Endothelial cell of umbilical vein (primary cell): Measurements from ENCODE around the gene PCID2. TPM values are rescaled to one million over a fixed set of nuclear protein-coding genes. Genes with fewer than 3 reads are reported as not detected.

Source experiments
- BruUV-seq: library from RNA; stranded (reverse); fragments of 400-500 nt; replicated peaks from 2 replicates; lab custom pipeline; 2021; lab: Mats Ljungman, UMichigan
- CTCF ChIA-PET: fragments of 300-600, 350-600 bp; sonication (Branson Sonifier 250); formaldehyde crosslinking; loops from one replicate; lab custom pipeline; 2021; ENCODE audit warnings: antibody characterized with exemption, inconsistent platforms; lab: Charles Lee
- POLR2A ChIA-PET: fragments of 300-600, 350-600 bp; sonication (Branson Sonifier 250); formaldehyde crosslinking; loops from one replicate; lab custom pipeline; 2021; ENCODE audit warnings: antibody characterized with exemption, inconsistent platforms; lab: Charles Lee
- DNase-seq: peaks from one replicate; pipeline ENCODE4 v3.0.0-alpha.2; 2011; ENCODE audit warnings: low read depth, low spot score
- FAIRE-seq: peaks from 2 replicates; lab custom pipeline; 2011; peaks lifted over from hg19 to GRCh38; lab: Jason Lieb, UNC
- H2AFZ ChIP-seq: 2 replicates; pipeline ENCODE4 v1.6.0; 2012; ENCODE audit warnings: low read depth, low read length, control low read depth, inconsistent platforms
- H3K27ac ChIP-seq: 2 replicates; pipeline ENCODE4 v1.5.1; 2011; ENCODE audit warnings: low read depth, mild to moderate bottlenecking, control low read depth, low read length, moderate library complexity; ENCODE audit not compliant: insufficient read depth
- H3K27me3 ChIP-seq, 2 experiments: 2 replicates each; pipeline versions ENCODE4 v1.6.0 to v1.6.1; 2011; ENCODE audit warnings: low read length in 2 of 2, mixed read lengths in 1 of 2; ENCODE audit not compliant: control insufficient read depth in 2 of 2, insufficient read depth in 2 of 2
- H3K36me3 ChIP-seq, 2 experiments: 2 replicates in 1 of 2; 3 replicates in 1 of 2; pipeline ENCODE4 v1.5.1; 2011; ENCODE audit warnings: low read length in 2 of 2, mild to moderate bottlenecking in 1 of 2, moderate library complexity in 1 of 2; ENCODE audit not compliant: control insufficient read depth in 2 of 2, insufficient read depth in 2 of 2; ENCODE audit errors: extremely low read depth in 1 of 2
- H3K4me1 ChIP-seq: 3 replicates; pipeline ENCODE4 v1.5.1; 2011; ENCODE audit warnings: mild to moderate bottlenecking, low read length; ENCODE audit not compliant: control insufficient read depth, insufficient read depth; ENCODE audit errors: extremely low read depth
- H3K4me2 ChIP-seq: 2 replicates; pipeline ENCODE4 v1.6.1; 2011; ENCODE audit warnings: low read length, control low read depth, mixed read lengths; ENCODE audit not compliant: insufficient read depth
- H3K4me3 ChIP-seq, 3 experiments: fragments of 200-600 bp in 1 of 3; sonication (generic), shearing (Covaris generic) in 1 of 3; replicated peaks in 1 of 3; 2 replicates each; pipeline ENCODE4 v1.5.1; 2011 to 2016; ENCODE audit warnings: control low read depth in 3 of 3, low read length in 3 of 3, mild to moderate bottlenecking in 2 of 3, inconsistent platforms in 1 of 3, low read depth in 1 of 3, moderate library complexity in 1 of 3; ENCODE audit not compliant: insufficient read depth in 1 of 3
- H3K79me2 ChIP-seq: 2 replicates; pipeline ENCODE4 v1.6.0; 2012; ENCODE audit warnings: low read length, inconsistent platforms; ENCODE audit not compliant: control insufficient read depth, insufficient read depth
- H3K9ac ChIP-seq: replicated peaks from 2 replicates; pipeline ENCODE3; 2011; ENCODE audit warnings: low read length, control low read depth; ENCODE audit not compliant: insufficient read depth; ENCODE audit errors: extremely low read depth
- H3K9me1 ChIP-seq: replicated peaks from 3 replicates; pipeline ENCODE4 v1.6.0; 2011; ENCODE audit warnings: mild to moderate bottlenecking, low read length; ENCODE audit not compliant: control insufficient read depth, insufficient read depth; ENCODE audit errors: extremely low read depth
- H3K9me3 ChIP-seq: replicated peaks from 2 replicates; pipeline ENCODE4 v1.5.1; 2012; ENCODE audit warnings: low read length, inconsistent platforms; ENCODE audit not compliant: control insufficient read depth, insufficient read depth
- H4K20me1 ChIP-seq: replicated peaks from 2 replicates; pipeline ENCODE3; 2011; ENCODE audit warnings: mild to moderate bottlenecking, low read length; ENCODE audit not compliant: control insufficient read depth, insufficient read depth; ENCODE audit errors: extremely low read depth
- CTCF ChIP-seq, 2 donors: IDR thresholded peaks; 1 replicate in 1 of 2; 2 replicates in 1 of 2; pipeline ENCODE4 v1.5.1; 2011; ENCODE audit warnings: low read length in 2 of 2, mild to moderate bottlenecking in 2 of 2, moderate library complexity in 2 of 2, control low read depth in 1 of 2, inconsistent platforms in 1 of 2, low read depth in 1 of 2; ENCODE audit not compliant: insufficient read depth in 1 of 2; ENCODE audit errors: extremely low read depth in 1 of 2
- EZH2 ChIP-seq: IDR thresholded peaks from 2 replicates; pipeline ENCODE4 v1.6.1; 2012; ENCODE audit warnings: borderline replicate concordance, low read depth, mild to moderate bottlenecking, moderate library complexity, low read length, inconsistent platforms; ENCODE audit not compliant: severe bottlenecking
- FOS ChIP-seq: IDR thresholded peaks from 2 replicates; pipeline ENCODE4 v1.6.1; 2011; ENCODE audit warnings: mild to moderate bottlenecking, low read length, moderate library complexity, borderline replicate concordance; ENCODE audit not compliant: insufficient read depth
- GATA2 ChIP-seq: IDR thresholded peaks from 2 replicates; pipeline ENCODE4 v1.7.0; 2011; ENCODE audit warnings: low read depth, mild to moderate bottlenecking, moderate library complexity, mixed read lengths, low read length; ENCODE audit not compliant: insufficient read length, insufficient read depth
- JUN ChIP-seq: IDR thresholded peaks from 2 replicates; pipeline ENCODE4 v1.6.1; 2011; ENCODE audit warnings: borderline replicate concordance, low read depth; ENCODE audit not compliant: insufficient read length, insufficient read depth
- MAX ChIP-seq: IDR thresholded peaks from 2 replicates; pipeline ENCODE4 v1.6.1; 2011; ENCODE audit not compliant: insufficient read depth, insufficient read length
- MYC ChIP-seq: IDR thresholded peaks from one replicate; pipeline ENCODE4 v1.6.1; 2011; ENCODE audit warnings: mild to moderate bottlenecking, low read depth, low read length
- POLR2A ChIP-seq: IDR thresholded peaks from 2 replicates; pipeline ENCODE4 v1.6.1; 2012; ENCODE audit warnings: low read depth, mild to moderate bottlenecking, control low read depth, low read length
- POLR2AphosphoS5 ChIP-seq: IDR thresholded peaks from 2 replicates; pipeline ENCODE4 v1.6.1; 2012; ENCODE audit warnings: low read depth, mild to moderate bottlenecking, control low read depth, low read length, moderate library complexity; ENCODE audit not compliant: insufficient read depth
- dilution Hi-C: fragments of 300-500 bp; cut with MboI; formaldehyde crosslinking; loops from one replicate; pipeline ENCODE4 v1.15.0; 2019; ENCODE audit warnings: low sequenced_read_pairs; ENCODE audit not compliant: extremely low pct_ligation_motif_present
- intact Hi-C: fragments of 100-400 bp; cut with micrococcal nuclease; formaldehyde crosslinking; loops from one replicate; pipeline ENCODE4 v1.10.0; 2022
- polyA plus RNA-seq, 4 experiments: library from polyadenylated mRNA; depleted of rRNA in 3 of 4; stranded (reverse) in 3 of 4; unstranded in 1 of 4; fragments of >200 nt; gene quantifications; 2 replicates each; pipeline versions ENCODE4 v1.2.1 to v1.2.3, GENCODE V29; 2011 to 2012; ENCODE audit warnings: missing spikeins in 1 of 4
- total RNA-seq: library from RNA; stranded (reverse); gene quantifications from 2 replicates; pipeline ENCODE4 v1.2.3, GENCODE V29; 2021

The PCID2 gene
- total and polyA plus RNA-seq, 2 donors (not counting 3 experiments of a cell fraction or from before 2014, with no cell fraction given), result 52.1 to 55.6 TPM

GRCh38 chr13:113148940-113149503 lies 59.4 kb downstream of the PCID2 start:
- BruUV-seq, result no TSS peak
- H3K27ac ChIP-seq, result no peak overlapping the region
- ChIA-PET POLR2A (no interaction called here), CTCF (no interaction called here)
- H3K9me1 ChIP-seq, result no peaks in the 10 kb centered on the region
- H3K4me2 ChIP-seq, result no peak overlapping the region
- DNase-seq (no peak), FAIRE-seq (no peak)
- H3K36me3 ChIP-seq, result no peaks in the 10 kb centered on the region
- peaks cover 3% of the 10 kb centered on the region for H3K4me1 ChIP-seq
- dilution Hi-C loops (no loop called here), intact Hi-C loops (no loop called here)
- H4K20me1 ChIP-seq, result no peaks in the 10 kb centered on the region
- peaks cover 0 to 10% of the 10 kb centered on the region in 2 experiments for H3K27me3 ChIP-seq
- H2AFZ ChIP-seq, result no peak overlapping the region
- H3K9me3 ChIP-seq, result no peaks in the 10 kb centered on the region
- H3K4me3 ChIP-seq, result no peak overlapping the region
- TF ChIP-seq EZH2 (no peak), POLR2A (no peak), GATA2 (no peak), MAX (no peak), CTCF (IDR thresholded peaks at IDR 0.05; ENCODE audit: extremely low read depth in 1 of 2, insufficient read depth in 1 of 2, low read depth in 1 of 2, low read length in 2 of 2) (no peak), POLR2AphosphoS5 (no peak), FOS (no peak), JUN (no peak), MYC (no peak)
- no peak overlapping the region for H3K9ac ChIP-seq
- H3K79me2 ChIP-seq, result no peaks in the 10 kb centered on the region
